H1 (cell line): ENCODE measurements around the gene KRTAP2-3.

Experiments used
- CEBPB ChIP-seq: IDR thresholded peaks from 2 replicates; pipeline ENCODE4 v1.6.1; 2012; ENCODE audit warnings: low read depth, low read length
- EP300 ChIP-seq, 2 experiments: IDR thresholded peaks; 1 replicate in 1 of 2; 2 replicates in 1 of 2; pipeline ENCODE4 v1.6.1; 2011 to 2012; ENCODE audit warnings: low read depth in 2 of 2, low read length in 2 of 2, mild to moderate bottlenecking in 2 of 2, borderline replicate concordance in 1 of 2, inconsistent platforms in 1 of 2, moderate library complexity in 1 of 2
- EZH2 ChIP-seq: fragments of 200-600 bp; sonication (generic); IDR thresholded peaks from 2 replicates; pipeline ENCODE4 v1.7.1; 2012; ENCODE audit warnings: low read depth, mild to moderate bottlenecking, moderate library complexity, low read length, inconsistent platforms; ENCODE audit not compliant: severe bottlenecking
- GTF2F1 ChIP-seq: IDR thresholded peaks from 2 replicates; pipeline ENCODE4 v1.6.1; 2012; ENCODE audit warnings: low read depth, low read length, improper control_type of control experiment, borderline replicate concordance
- HDAC2 ChIP-seq, 2 experiments: fragments of 300-600 bp in 1 of 2; sonication (generic) in 1 of 2; IDR thresholded peaks; 2 replicates each; pipeline ENCODE4 v1.6.1; 2011 to 2012; ENCODE audit warnings: low read depth in 2 of 2, low read length in 2 of 2, mild to moderate bottlenecking in 2 of 2, moderate library complexity in 2 of 2, borderline replicate concordance in 1 of 2, inconsistent platforms in 1 of 2
- JUND ChIP-seq: IDR thresholded peaks from 2 replicates; pipeline ENCODE4 v1.6.1; 2011; ENCODE audit warnings: mild to moderate bottlenecking, improper control_type of control experiment, low read length
- KDM1A ChIP-seq: fragments of 200-600, 300-600 bp; sonication (generic); IDR thresholded peaks from 2 replicates; pipeline ENCODE4 v1.7.1; 2016; ENCODE audit warnings: mild to moderate bottlenecking, low read length, borderline replicate concordance
- POLR2A ChIP-seq, 2 experiments: IDR thresholded peaks; 1 replicate in 1 of 2; 2 replicates in 1 of 2; pipeline ENCODE4 v1.6.1; 2011; ENCODE audit warnings: low read depth in 2 of 2, low read length in 2 of 2, mild to moderate bottlenecking in 2 of 2; ENCODE audit errors: control extremely low read depth in 1 of 2
- POLR2AphosphoS5 ChIP-seq: IDR thresholded peaks from 2 replicates; pipeline ENCODE4 v1.6.1; 2011; ENCODE audit warnings: low read depth, low read length
- RAD21 ChIP-seq, 2 experiments: IDR thresholded peaks in 1 of 2; conservative IDR thresholded peaks in 1 of 2; 2 replicates each; pipeline ENCODE4 v1.6.1; 2011; ENCODE audit warnings: low read depth in 2 of 2, low read length in 2 of 2, improper control_type of control experiment in 1 of 2, inconsistent platforms in 1 of 2, mild to moderate bottlenecking in 1 of 2, moderate library complexity in 1 of 2
- SIRT6 ChIP-seq: IDR thresholded peaks from one replicate; pipeline ENCODE4 v1.7.1; 2012; ENCODE audit warnings: low read length, inconsistent platforms
- ZNF274 ChIP-seq: IDR thresholded peaks from 2 replicates; pipeline ENCODE4 v1.7.0; 2012; ENCODE audit warnings: low read length, borderline replicate concordance; ENCODE audit errors: extremely low read depth
- TF ChIP-seq, protein P1 (sequence below), 3 experiments: IDR thresholded peaks; 1 replicate in 2 of 3; 2 replicates in 1 of 3; pipeline versions ENCODE4 v1.5.1 to v1.6.1; 2011; ENCODE audit warnings: low read length in 3 of 3, mild to moderate bottlenecking in 3 of 3, inconsistent platforms in 2 of 3, low read depth in 1 of 3, moderate library complexity in 1 of 3; ENCODE audit not compliant: insufficient read depth in 1 of 3; ENCODE audit errors: control extremely low read depth in 1 of 3
- TF ChIP-seq, protein P2 (sequence below): IDR thresholded peaks from 2 replicates; pipeline ENCODE4 v1.6.1; 2011; ENCODE audit warnings: low read depth, mild to moderate bottlenecking, low read length; ENCODE audit not compliant: insufficient read depth

DNA sequence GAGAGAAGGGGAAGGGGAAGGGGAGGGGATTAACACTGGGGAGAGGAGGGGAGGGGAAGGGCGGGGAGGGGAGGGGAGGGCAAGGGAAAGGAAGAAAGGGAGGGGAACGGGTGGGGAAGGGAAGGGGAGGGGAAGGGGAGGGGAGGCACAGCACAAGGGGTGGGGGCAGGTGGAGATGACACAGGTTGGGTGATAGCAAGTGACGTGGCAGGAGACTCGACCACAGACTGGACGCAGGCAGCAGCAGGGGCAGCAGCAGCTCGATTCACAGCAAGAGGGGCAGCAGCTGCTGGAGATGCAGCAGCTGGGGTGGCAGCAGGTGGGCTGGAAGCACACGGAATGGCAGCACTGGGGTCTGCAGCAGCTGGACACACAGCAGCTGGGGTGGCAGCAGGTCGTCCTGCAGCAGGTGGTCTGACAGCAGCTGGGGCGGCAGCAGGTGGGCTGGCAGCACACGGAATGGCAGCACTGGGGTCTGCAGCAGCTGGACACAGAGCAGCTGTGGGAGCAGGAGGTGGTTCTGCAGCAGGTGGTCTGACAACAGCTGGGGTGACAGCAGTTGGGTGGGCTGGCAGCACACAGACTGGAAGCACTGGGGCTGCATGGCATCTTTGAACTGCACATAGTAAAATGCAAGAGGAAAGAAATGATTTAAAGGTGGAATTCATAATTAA, 41.8 kb upstream of the KRTAP2-3 start, which contains the start of gene KRTAP4-16:
- no peak for TF ChIP-seq GTF2F1
- no peak for TF ChIP-seq RAD21 (IDR thresholded peaks at IDR 0.05 in 1 of 2, conservative IDR thresholded peaks at IDR 0.05 in 1 of 2; ENCODE audit: low read depth in 2 of 2, low read length in 2 of 2)
- TF ChIP-seq, protein P1, sequence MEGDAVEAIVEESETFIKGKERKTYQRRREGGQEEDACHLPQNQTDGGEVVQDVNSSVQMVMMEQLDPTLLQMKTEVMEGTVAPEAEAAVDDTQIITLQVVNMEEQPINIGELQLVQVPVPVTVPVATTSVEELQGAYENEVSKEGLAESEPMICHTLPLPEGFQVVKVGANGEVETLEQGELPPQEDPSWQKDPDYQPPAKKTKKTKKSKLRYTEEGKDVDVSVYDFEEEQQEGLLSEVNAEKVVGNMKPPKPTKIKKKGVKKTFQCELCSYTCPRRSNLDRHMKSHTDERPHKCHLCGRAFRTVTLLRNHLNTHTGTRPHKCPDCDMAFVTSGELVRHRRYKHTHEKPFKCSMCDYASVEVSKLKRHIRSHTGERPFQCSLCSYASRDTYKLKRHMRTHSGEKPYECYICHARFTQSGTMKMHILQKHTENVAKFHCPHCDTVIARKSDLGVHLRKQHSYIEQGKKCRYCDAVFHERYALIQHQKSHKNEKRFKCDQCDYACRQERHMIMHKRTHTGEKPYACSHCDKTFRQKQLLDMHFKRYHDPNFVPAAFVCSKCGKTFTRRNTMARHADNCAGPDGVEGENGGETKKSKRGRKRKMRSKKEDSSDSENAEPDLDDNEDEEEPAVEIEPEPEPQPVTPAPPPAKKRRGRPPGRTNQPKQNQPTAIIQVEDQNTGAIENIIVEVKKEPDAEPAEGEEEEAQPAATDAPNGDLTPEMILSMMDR (IDR thresholded peaks at IDR 0.05; ENCODE audit: control extremely low read depth in 1 of 3, insufficient read depth in 1 of 3, low read depth in 1 of 3, low read length in 3 of 3), result no peak
- TF ChIP-seq, protein P2, sequence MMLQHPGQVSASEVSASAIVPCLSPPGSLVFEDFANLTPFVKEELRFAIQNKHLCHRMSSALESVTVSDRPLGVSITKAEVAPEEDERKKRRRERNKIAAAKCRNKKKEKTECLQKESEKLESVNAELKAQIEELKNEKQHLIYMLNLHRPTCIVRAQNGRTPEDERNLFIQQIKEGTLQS, result no peak
- TF ChIP-seq EP300 (IDR thresholded peaks at IDR 0.05; ENCODE audit: borderline replicate concordance in 1 of 2, low read depth in 2 of 2, low read length in 2 of 2), result no peak
- no peak for TF ChIP-seq ZNF274
- TF ChIP-seq JUND, result no peak
- TF ChIP-seq POLR2A (IDR thresholded peaks at IDR 0.05; ENCODE audit: control extremely low read depth in 1 of 2, low read depth in 2 of 2, low read length in 2 of 2), result no peak
- no peak for TF ChIP-seq CEBPB
- TF ChIP-seq HDAC2 (IDR thresholded peaks at IDR 0.05; ENCODE audit: borderline replicate concordance in 1 of 2, low read depth in 2 of 2, low read length in 2 of 2), result no peak
- no peak for TF ChIP-seq SIRT6
- TF ChIP-seq EZH2, result no peak
- no peak for TF ChIP-seq POLR2AphosphoS5
- TF ChIP-seq KDM1A, result no peak
